HCT116 (cell line): ENCODE data around the gene CDAN1. TPM values are rescaled to one million over a fixed set of nuclear protein-coding genes. Genes with fewer than 3 reads are reported as not detected.

ENCODE experiments used
- ATAC-seq: fragments of 200-7000 bp; cut with Tn5 transposase; 2 replicates; pipeline ENCODE4 v1.9.1; 2020; ENCODE audit warnings: mild to moderate bottlenecking, moderate library complexity
- BruUV-seq: library from RNA; stranded (reverse); fragments of 400-500 nt; replicated peaks from 2 replicates; lab custom pipeline; 2021; lab: Mats Ljungman, UMichigan
- CTCF ChIA-PET: fragments of 300-600 bp; sonication (Branson Sonifier 250); formaldehyde crosslinking; loops from one replicate; lab custom pipeline; 2021; ENCODE audit warnings: antibody characterized with exemption; lab: Charles Lee
- POLR2A ChIA-PET: fragments of 300-600, 350-600 bp; sonication (Branson Sonifier 250); formaldehyde crosslinking; loops from one replicate; lab custom pipeline; 2021; ENCODE audit warnings: antibody characterized with exemption; lab: Charles Lee
- RAD21 ChIA-PET, 2 experiments: fragments of 300-600 bp; sonication (Branson Sonifier 250); formaldehyde crosslinking; loops; one replicate each; lab custom pipeline; 2023; ENCODE audit warnings: low total read pairs in 2 of 2; ENCODE audit not compliant: uncharacterized antibody in 2 of 2, unreplicated experiment in 2 of 2, low non-redundant PET in 1 of 2; lab: Charles Lee
- DNase-seq: peaks from one replicate; pipeline ENCODE4 v3.0.0-alpha.2; 2010; ENCODE audit warnings: low read depth, low spot score
- H2AFZ ChIP-seq: fragments of 200-600 bp; shearing (Covaris generic), sonication (generic); 2 replicates; pipeline ENCODE4 v1.6.1; 2017; ENCODE audit warnings: low read depth, mixed run types, mixed read lengths, antibody characterized with exemption, low read length; ENCODE audit not compliant: poor library complexity, severe bottlenecking
- H3K27ac ChIP-seq: 2 replicates; pipeline ENCODE4 v1.5.1; 2012; ENCODE audit warnings: low read depth, low read length
- H3K27me3 ChIP-seq: fragments of 200-600 bp; sonication (generic); 2 replicates; pipeline ENCODE4 v1.6.1; 2016; ENCODE audit warnings: mixed run types, low read length, mixed read lengths; ENCODE audit not compliant: insufficient read depth
- H3K36me3 ChIP-seq, 2 experiments: fragments of 200-500 bp in 1 of 2; fragments of 200-600 bp in 1 of 2; sonication (Bioruptor generic) in 1 of 2; sonication (generic) in 1 of 2; 2 replicates each; pipeline versions ENCODE4 v1.5.1 to v1.6.1; 2014 to 2016; ENCODE audit warnings: low read length in 2 of 2, inconsistent platforms in 1 of 2, mixed read lengths in 1 of 2, mixed run types in 1 of 2; ENCODE audit not compliant: insufficient read depth in 2 of 2, control insufficient read depth in 1 of 2
- H3K4me1 ChIP-seq, 2 experiments: fragments of 200-600 bp in 1 of 2; sonication (generic) in 1 of 2; 2 replicates each; pipeline versions ENCODE4 v1.5.1 to v1.6.1; 2012 to 2017; ENCODE audit warnings: low read length in 2 of 2, inconsistent platforms in 1 of 2, mild to moderate bottlenecking in 1 of 2, mixed read lengths in 1 of 2, mixed run types in 1 of 2, moderate library complexity in 1 of 2; ENCODE audit not compliant: insufficient read depth in 2 of 2, control insufficient read depth in 1 of 2
- H3K4me2 ChIP-seq: fragments of 200-600 bp; sonication (generic); 2 replicates; pipeline ENCODE4 v1.6.1; 2017; ENCODE audit warnings: mixed run types, low read length, mixed read lengths
- H3K4me3 ChIP-seq, 2 experiments: fragments of 200-600 bp in 1 of 2; sonication (generic) in 1 of 2; replicated peaks in 1 of 2; 2 replicates each; pipeline ENCODE4 v1.5.1; 2011 to 2016; ENCODE audit warnings: low read length in 2 of 2, control low read depth in 1 of 2, low read depth in 1 of 2, mild to moderate bottlenecking in 1 of 2, mixed read lengths in 1 of 2, mixed run types in 1 of 2
- H3K79me2 ChIP-seq: fragments of 200-600 bp; sonication (generic); 2 replicates; pipeline ENCODE4 v1.6.1; 2017; ENCODE audit warnings: mild to moderate bottlenecking, mixed run types, low read length, moderate library complexity, mixed read lengths; ENCODE audit not compliant: insufficient read depth
- H3K9ac ChIP-seq: fragments of 200-600 bp; sonication (generic); 2 replicates; pipeline ENCODE4 v1.6.1; 2016; ENCODE audit warnings: low read length, mixed read lengths
- H3K9me2 ChIP-seq: fragments of 200-600 bp; sonication (generic), shearing (Covaris generic); 2 replicates; pipeline ENCODE4 v1.6.1; 2017; ENCODE audit warnings: mixed run types, mild to moderate bottlenecking, moderate library complexity; ENCODE audit not compliant: insufficient read depth
- H3K9me3 ChIP-seq, 2 experiments: fragments of 200-500 bp in 1 of 2; fragments of 200-600 bp in 1 of 2; sonication (Bioruptor generic) in 1 of 2; sonication (generic) in 1 of 2; 2 replicates each; pipeline ENCODE4 v1.6.1; 2014 to 2017; ENCODE audit warnings: low read length in 2 of 2, mixed read lengths in 2 of 2, inconsistent platforms in 1 of 2, low read depth in 1 of 2, mild to moderate bottlenecking in 1 of 2, mixed run types in 1 of 2, moderate library complexity in 1 of 2; ENCODE audit not compliant: control insufficient read depth in 1 of 2, insufficient read depth in 1 of 2
- H4K20me1 ChIP-seq: fragments of 200-600 bp; sonication (generic), shearing (Covaris generic); 2 replicates; pipeline ENCODE4 v1.6.1; 2017; ENCODE audit warnings: mixed run types, mild to moderate bottlenecking, moderate library complexity; ENCODE audit not compliant: insufficient read depth
- EGR1 ChIP-seq: IDR thresholded peaks from 2 replicates; pipeline ENCODE4 v1.6.1; 2012; ENCODE audit warnings: low read depth
- EZH2phosphoT487 ChIP-seq: fragments of 200-600 bp; IDR thresholded peaks from 2 replicates; pipeline ENCODE4 v1.6.1; 2018; ENCODE audit warnings: antibody characterized with exemption, borderline replicate concordance
- POLR2A ChIP-seq: IDR thresholded peaks from 2 replicates; pipeline ENCODE4 v1.7.0; 2011; ENCODE audit warnings: borderline replicate concordance; ENCODE audit not compliant: insufficient read depth, insufficient read length; ENCODE audit errors: extremely low read depth
- POLR2AphosphoS5 ChIP-seq: IDR thresholded peaks from 2 replicates; pipeline ENCODE4 v1.6.1; 2011; ENCODE audit warnings: mild to moderate bottlenecking, low read depth, low read length, moderate library complexity
- RAD21 ChIP-seq: IDR thresholded peaks from 2 replicates; pipeline ENCODE4 v1.6.1; 2012; ENCODE audit warnings: low read depth, mild to moderate bottlenecking
- REST ChIP-seq: IDR thresholded peaks from 2 replicates; pipeline ENCODE4 v1.6.1; 2012; ENCODE audit warnings: low read depth
- SIN3A ChIP-seq: IDR thresholded peaks from 2 replicates; pipeline ENCODE4 v1.6.1; 2012; ENCODE audit warnings: low read depth
- SP1 ChIP-seq: IDR thresholded peaks from 2 replicates; pipeline ENCODE4 v1.6.1; 2012; ENCODE audit warnings: low read depth
- SRF ChIP-seq: IDR thresholded peaks from 2 replicates; pipeline ENCODE4 v1.6.1; 2012; ENCODE audit warnings: low read depth
- TCF7L2 ChIP-seq: IDR thresholded peaks from 2 replicates; pipeline ENCODE4 v1.7.0; 2011; ENCODE audit warnings: borderline replicate concordance, inconsistent platforms; ENCODE audit not compliant: insufficient read depth, insufficient read length; ENCODE audit errors: extremely low read depth
- ZFX ChIP-seq: fragments of 450-650 bp; IDR thresholded peaks from 2 replicates; pipeline ENCODE4 v1.6.1; 2017
- ZNF274 ChIP-seq: fragments of 200-500 bp; sonication (Bioruptor generic); IDR thresholded peaks from 2 replicates; pipeline ENCODE4 v1.6.1; 2014; ENCODE audit warnings: mild to moderate bottlenecking, low read depth, low read length, inconsistent platforms
- intact Hi-C: fragments of 100-400 bp; cut with micrococcal nuclease; formaldehyde crosslinking; loops from 2 replicates; pipeline ENCODE4 v1.10.0; 2022
- total RNA-seq: library from RNA; stranded (reverse); gene quantifications from one replicate; pipeline ENCODE4 v1.2.1, GENCODE V29; 2021; ENCODE audit not compliant: unreplicated experiment
- TF ChIP-seq, protein P1 (sequence below): IDR thresholded peaks from 2 replicates; pipeline ENCODE4 v1.6.1; 2012

CDAN1 gene
- total RNA-seq, 1 experiment from 2014 or later = 22.4 TPM

GRCh38 chr15:42728972-42729371 lies 8.0 kb downstream of the CDAN1 start:
- ATAC-seq (no peak), DNase-seq (no peak)
- no TSS peak for BruUV-seq
- no peak overlapping the region for H3K27ac ChIP-seq
- no peak overlapping the region for H3K4me2 ChIP-seq
- no peak overlapping the region for H2AFZ ChIP-seq
- H3K4me1 ChIP-seq = no peaks in the 10 kb centered on the region
- H3K27me3 ChIP-seq = no peaks in the 10 kb centered on the region
- no peak overlapping the region for H3K4me3 ChIP-seq
- H3K36me3 ChIP-seq = peaks cover 30 to 44% of the 10 kb centered on the region in 2 experiments
- no peak overlapping the region for H3K9ac ChIP-seq
- H3K9me2 ChIP-seq = no peaks in the 10 kb centered on the region
- intact Hi-C loops = no loop called here
- ChIA-PET CTCF (no interaction called here), POLR2A (no interaction called here)
- H3K79me2 ChIP-seq = no peaks in the 10 kb centered on the region
- no peaks in the 10 kb centered on the region for H3K9me3 ChIP-seq
- no peaks in the 10 kb centered on the region for H4K20me1 ChIP-seq
- TF ChIP-seq RAD21 (no peak), ZFX (no peak), ZNF274 (no peak), EGR1 (no peak)
- TF ChIP-seq, all 23 proteins: peak for 0
- RAD21 ChIA-PET = no interaction called here

GRCh38 chr15:42728560-42728959 lies 8.4 kb downstream of the CDAN1 start:
- Histone ChIP-seq H3K4me3 (no peak overlapping the region), H3K9me3 (no peaks in the 10 kb centered on the region), H3K27ac (no peak overlapping the region), H3K36me3 (peaks cover 26 to 43% of the 10 kb centered on the region in 2 experiments; a peak in 3 of 4 replicates), H3K79me2 (no peaks in the 10 kb centered on the region), H2AFZ (no peak overlapping the region), H3K4me1 (no peaks in the 10 kb centered on the region), H4K20me1 (no peaks in the 10 kb centered on the region), H3K9me2 (no peaks in the 10 kb centered on the region), H3K4me2 (no peak overlapping the region), H3K27me3 (no peaks in the 10 kb centered on the region), H3K9ac (no peak overlapping the region)
- BruUV-seq = no TSS peak
- intact Hi-C loops = no loop called here
- ChIA-PET RAD21 (no interaction called here), POLR2A (no interaction called here), CTCF (no interaction called here)
- DNase-seq (no peak), ATAC-seq (no peak)
- no peak for TF ChIP-seq TCF7L2
- TF ChIP-seq POLR2AphosphoS5 = no peak
- no peak for TF ChIP-seq EZH2phosphoT487
- TF ChIP-seq REST = no peak
- no peak for TF ChIP-seq SIN3A
- TF ChIP-seq ZNF274 = no peak
- TF ChIP-seq SP1 = no peak
- TF ChIP-seq, protein P1, sequence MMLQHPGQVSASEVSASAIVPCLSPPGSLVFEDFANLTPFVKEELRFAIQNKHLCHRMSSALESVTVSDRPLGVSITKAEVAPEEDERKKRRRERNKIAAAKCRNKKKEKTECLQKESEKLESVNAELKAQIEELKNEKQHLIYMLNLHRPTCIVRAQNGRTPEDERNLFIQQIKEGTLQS = no peak
- no peak for TF ChIP-seq EGR1
- TF ChIP-seq SRF = no peak
- no peak for TF ChIP-seq POLR2A
- TF ChIP-seq RAD21 = no peak
